SK-N-SH treated with all-trans-retinoic acid at 6 μM for 48 hours (cell line): ENCODE data around the gene FBN3.

Source experiments
- GLIS3 ChIP-seq: fragments of 250-450 bp; sonication (Bioruptor Pico); IDR thresholded peaks from 2 replicates; pipeline ENCODE4 v1.5.0; 2020; ENCODE audit warnings: mild to moderate bottlenecking, moderate library complexity
- PPARA ChIP-seq: fragments of 250-450 bp; sonication (Bioruptor Pico); IDR thresholded peaks from 2 replicates; pipeline ENCODE4 v1.5.0; 2020; ENCODE audit warnings: mild to moderate bottlenecking, borderline replicate concordance
- TOX ChIP-seq: fragments of 250-450 bp; sonication (Bioruptor Pico); IDR thresholded peaks from 2 replicates; pipeline ENCODE4 v1.8.0; 2021; ENCODE audit warnings: mild to moderate bottlenecking, moderate library complexity, borderline replicate concordance
- ZFP30 ChIP-seq: fragments of 450-650 bp; formaldehyde crosslinking; IDR thresholded peaks from 2 replicates; pipeline ENCODE4 v1.5.0; 2022; ENCODE audit warnings: mild to moderate bottlenecking, moderate library complexity

DNA sequence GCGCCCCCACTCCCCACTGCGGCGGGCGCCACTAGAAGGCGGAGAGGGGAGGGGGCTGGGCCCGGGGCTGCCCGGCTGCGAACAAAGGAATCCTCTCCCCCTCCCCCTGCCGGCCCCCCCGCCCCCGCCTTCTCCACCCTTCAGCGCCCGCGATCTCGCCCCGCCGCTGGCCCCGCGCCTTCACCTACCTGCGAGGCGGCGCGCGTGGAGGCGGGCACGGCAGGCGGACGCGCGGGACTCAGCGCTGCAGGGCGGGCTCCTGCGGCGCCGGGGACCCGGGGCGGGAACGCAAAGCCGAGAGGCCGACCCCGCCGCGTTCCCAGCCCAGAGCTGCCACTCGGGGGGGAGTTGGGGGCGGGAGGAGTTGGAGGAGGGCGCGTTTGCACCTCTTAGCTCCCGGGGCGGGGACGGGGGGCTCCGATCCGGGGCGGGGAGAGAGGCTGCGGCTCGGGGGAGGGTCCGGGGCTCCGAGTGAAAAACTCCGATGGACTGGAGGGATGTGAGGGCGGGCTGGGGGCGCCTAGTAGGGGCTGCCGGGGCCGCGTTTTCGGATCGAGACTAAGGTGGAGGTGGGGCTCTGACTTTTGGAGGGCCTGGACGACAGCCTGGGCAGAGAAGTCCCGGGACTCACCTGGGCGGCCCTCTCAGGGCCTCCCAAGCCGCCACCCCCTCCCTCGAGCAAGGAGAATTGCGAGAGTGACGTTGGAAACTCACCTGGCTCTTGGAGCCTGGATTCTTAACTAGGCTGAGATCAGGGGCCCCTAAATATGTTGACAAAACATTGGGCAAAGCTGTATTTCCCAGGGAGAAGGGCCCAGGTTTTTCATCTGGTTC is at the start of gene FBN3:
- no peak for TF ChIP-seq ZFP30 (CRISPR knock-in tag)
- no peak for TF ChIP-seq TOX (CRISPR knock-in tag)
- TF ChIP-seq PPARA (CRISPR knock-in tag) = no peak
- no peak for TF ChIP-seq GLIS3 (CRISPR knock-in tag)
